SJSA1 (cell line): ENCODE results near the gene SPATA31A5. TPM values are rescaled to one million over a fixed set of nuclear protein-coding genes. Genes with fewer than 3 reads are reported as not detected.
"Not testable (repeated sequence)": the region's sequence is repeated elsewhere in the genome, so short reads cannot be mapped to it uniquely, and the experiment has no call there.

Source experiments
- DNase-seq, 2 experiments: peaks; one replicate each; pipeline ENCODE4 v3.0.0-alpha.2; 2015 to 2020; ENCODE audit warnings: low spot score in 2 of 2, low read depth in 1 of 2
- H3K27ac ChIP-seq: fragments of 250-450 bp; sonication (Bioruptor Pico); 2 replicates; pipeline ENCODE4 v1.5.1; 2020; ENCODE audit warnings: mild to moderate bottlenecking, moderate library complexity
- H3K27me3 ChIP-seq: fragments of 250-450 bp; sonication (Bioruptor Pico); replicated peaks from 2 replicates; pipeline ENCODE4 v1.5.1; 2020; ENCODE audit warnings: mild to moderate bottlenecking, moderate library complexity
- H3K36me3 ChIP-seq: fragments of 250-450 bp; sonication (Bioruptor Pico); 2 replicates; pipeline ENCODE4 v1.5.1; 2020; ENCODE audit warnings: mild to moderate bottlenecking
- H3K4me1 ChIP-seq: fragments of 250-450 bp; sonication (Bioruptor Pico); replicated peaks from 2 replicates; pipeline ENCODE4 v1.6.1; 2021; ENCODE audit warnings: mild to moderate bottlenecking
- H3K4me3 ChIP-seq: fragments of 250-450 bp; sonication (Bioruptor Pico); 2 replicates; pipeline ENCODE4 v1.5.1; 2020; ENCODE audit warnings: mild to moderate bottlenecking
- H3K9me3 ChIP-seq: fragments of 250-450 bp; sonication (Bioruptor Pico); replicated peaks from 2 replicates; pipeline ENCODE4 v1.5.1; 2020; ENCODE audit warnings: mild to moderate bottlenecking
- total RNA-seq: library from RNA; depleted of rRNA; stranded (reverse); fragments of >200 nt; shearing (Covaris generic); gene quantifications from 2 replicates; pipeline ENCODE4 v1.2.3, GENCODE V29; 2014; rRNA removed

SPATA31A5 gene
- total RNA-seq, result not detected in 2 replicates

- not testable (repeated sequence) for H3K27ac ChIP-seq, H3K4me3 ChIP-seq, H3K27me3 ChIP-seq, H3K36me3 ChIP-seq, DNase-seq, H3K9me3 ChIP-seq, H3K4me1 ChIP-seq
Observed at GRCh38 chr9:60914107-60914506, at the start of gene SPATA31A5. Gene SPATA31A5 (plus strand): TSS chr9:60914407. CDS start chr9:60914436, 29 bp downstream.

GRCh38 chr9:60962990-60963350 lies 48.8 kb downstream of the SPATA31A5 start:
- not testable (repeated sequence) for H3K9me3 ChIP-seq, H3K4me3 ChIP-seq, H3K4me1 ChIP-seq, H3K27me3 ChIP-seq, DNase-seq, H3K27ac ChIP-seq, H3K36me3 ChIP-seq

GRCh38 chr9:60966382-60966781 lies 52.2 kb downstream of the SPATA31A5 start:
- not testable (repeated sequence) for H3K9me3 ChIP-seq, H3K27ac ChIP-seq, H3K4me3 ChIP-seq, H3K27me3 ChIP-seq, DNase-seq, H3K4me1 ChIP-seq, H3K36me3 ChIP-seq
